CD4-positive, alpha-beta T cell (primary cell): ENCODE results near the gene CNGA3. TPM values are rescaled to one million over a fixed set of nuclear protein-coding genes. Genes with fewer than 3 reads are reported as not detected.

Experiments
- ATAC-seq: fragments of 200-7000 bp; cut with Tn5 transposase; one replicate; pipeline ENCODE4 v1.10.0; 2022; ENCODE audit warnings: mild to moderate bottlenecking; ENCODE audit not compliant: poor library complexity
- CTCF ChIA-PET: fragments of 350-600 bp; sonication (Branson Sonifier 250); formaldehyde crosslinking; loops from one replicate; lab custom pipeline; 2021; ENCODE audit warnings: antibody characterized with exemption, inconsistent platforms; lab: Charles Lee
- POLR2A ChIA-PET: fragments of 350-600 bp; sonication (Branson Sonifier 250); formaldehyde crosslinking; loops from one replicate; lab custom pipeline; 2021; ENCODE audit warnings: antibody characterized with exemption, inconsistent platforms; lab: Charles Lee
- DNase-seq, 14 experiments: peaks; one replicate each; pipeline ENCODE4 v3.0.0-alpha.2; 2013 to 2020; ENCODE audit warnings: mixed read lengths in 2 of 14
- H3K27ac ChIP-seq, 2 donors: one replicate each; pipeline versions ENCODE4 v1.5.1 to v1.7.0; 2013; ENCODE audit warnings: low read length in 2 of 2, low read depth in 1 of 2, mild to moderate bottlenecking in 1 of 2
- H3K27me3 ChIP-seq, 2 experiments: 1 replicate in 1 of 2; 2 replicates in 1 of 2; pipeline versions ENCODE4 v1.6.1 to v1.7.0; 2013; ENCODE audit warnings: low read length in 2 of 2, control low read depth in 1 of 2, mild to moderate bottlenecking in 1 of 2, moderate library complexity in 1 of 2; ENCODE audit not compliant: insufficient read depth in 2 of 2, control insufficient read depth in 1 of 2
- H3K36me3 ChIP-seq: one replicate; pipeline ENCODE4 v1.6.1; 2013; ENCODE audit warnings: low read length, control low read depth; ENCODE audit not compliant: insufficient read depth
- H3K4me1 ChIP-seq: one replicate; pipeline ENCODE4 v1.6.1; 2013; ENCODE audit warnings: low read length, control low read depth; ENCODE audit not compliant: insufficient read depth
- H3K4me3 ChIP-seq: one replicate; pipeline ENCODE4 v1.5.1; 2013; ENCODE audit warnings: mild to moderate bottlenecking, low read length, moderate library complexity
- H3K9me3 ChIP-seq, 2 experiments: 1 replicate in 1 of 2; 2 replicates in 1 of 2; pipeline versions ENCODE4 v1.6.1 to v1.7.0; 2013; ENCODE audit warnings: low read length in 2 of 2, mild to moderate bottlenecking in 2 of 2, control low read depth in 1 of 2, moderate library complexity in 1 of 2; ENCODE audit not compliant: control insufficient read depth in 1 of 2, insufficient read depth in 1 of 2
- H3K27ac Mint-ChIP-seq: one replicate; pipeline ENCODE4 v1.8.0; 2020; ENCODE audit warnings: mixed read lengths
- H3K27me3 Mint-ChIP-seq: one replicate; pipeline ENCODE4 v1.8.0; 2021; ENCODE audit warnings: mixed read lengths
- H3K36me3 Mint-ChIP-seq: one replicate; pipeline ENCODE4 v1.8.0; 2021; ENCODE audit warnings: low read depth, mixed read lengths
- H3K4me1 Mint-ChIP-seq: one replicate; pipeline ENCODE4 v1.8.0; 2021; ENCODE audit warnings: low read depth, mixed read lengths
- H3K4me3 Mint-ChIP-seq: one replicate; pipeline ENCODE4 v1.8.0; 2020; ENCODE audit warnings: mild to moderate bottlenecking, mixed read lengths
- H3K9me3 Mint-ChIP-seq: one replicate; pipeline ENCODE4 v1.8.0; 2020; ENCODE audit warnings: mixed read lengths
- intact Hi-C, 2 experiments: fragments of 100-400 bp; cut with DNase I in 1 of 2; cut with micrococcal nuclease in 1 of 2; formaldehyde crosslinking; loops; one replicate each; pipeline versions ENCODE4 v1.15.1 to v1.9.0; 2023 to 2025; cut with DNase I, micrococcal nuclease
- total RNA-seq, 174 experiments: library from RNA in 2 of 174; stranded (reverse) in 2 of 174; gene quantifications; one replicate each; pipeline ENCODE4 v1.2.3 and lab custom pipeline; 2021 to 2026
- TF ChIP-seq, protein P1 (sequence below): fragments of 200-600 bp; IDR thresholded peaks from one replicate; pipeline ENCODE4 v1.8.0; 2022; ENCODE audit warnings: antibody characterized with exemption, mild to moderate bottlenecking

CNGA3 gene
- total RNA-seq, 2 experiments from 2014 or later, result not detected

DNA sequence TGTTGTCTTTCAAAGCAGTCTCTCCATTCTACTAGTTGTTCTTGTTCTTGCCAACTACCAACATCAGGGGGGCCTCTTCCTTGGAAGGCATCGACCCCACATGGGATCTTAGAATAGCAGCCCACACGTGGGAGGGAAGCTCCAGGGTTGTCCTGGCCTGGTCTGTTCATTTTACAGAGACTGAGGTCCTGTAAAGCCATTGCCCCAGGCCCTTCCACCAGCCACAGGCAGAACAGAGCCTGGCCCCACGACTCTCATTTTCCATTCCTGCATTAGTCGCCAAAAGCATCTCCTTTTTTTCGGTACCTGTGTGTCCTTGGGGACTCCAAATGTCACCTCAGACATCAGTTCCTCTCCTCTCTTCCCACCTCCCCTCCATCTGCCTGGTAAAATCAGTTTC lies 28.0 kb downstream of the CNGA3 start:
- peaks cover 44% of the 10 kb centered on the region for H3K27me3 Mint-ChIP-seq
- Histone ChIP-seq H3K27me3 (peaks cover 6 to 18% of the 10 kb centered on the region in 2 experiments), H3K4me1 (no peaks in the 10 kb centered on the region), H3K9me3 (no peaks in the 10 kb centered on the region), H3K4me3 (no peak overlapping the region), H3K36me3 (no peaks in the 10 kb centered on the region), H3K27ac (no peak overlapping the region)
- ChIA-PET CTCF (no interaction called here), POLR2A (no interaction called here)
- intact Hi-C loops, result no loop called here
- TF ChIP-seq, protein P1, sequence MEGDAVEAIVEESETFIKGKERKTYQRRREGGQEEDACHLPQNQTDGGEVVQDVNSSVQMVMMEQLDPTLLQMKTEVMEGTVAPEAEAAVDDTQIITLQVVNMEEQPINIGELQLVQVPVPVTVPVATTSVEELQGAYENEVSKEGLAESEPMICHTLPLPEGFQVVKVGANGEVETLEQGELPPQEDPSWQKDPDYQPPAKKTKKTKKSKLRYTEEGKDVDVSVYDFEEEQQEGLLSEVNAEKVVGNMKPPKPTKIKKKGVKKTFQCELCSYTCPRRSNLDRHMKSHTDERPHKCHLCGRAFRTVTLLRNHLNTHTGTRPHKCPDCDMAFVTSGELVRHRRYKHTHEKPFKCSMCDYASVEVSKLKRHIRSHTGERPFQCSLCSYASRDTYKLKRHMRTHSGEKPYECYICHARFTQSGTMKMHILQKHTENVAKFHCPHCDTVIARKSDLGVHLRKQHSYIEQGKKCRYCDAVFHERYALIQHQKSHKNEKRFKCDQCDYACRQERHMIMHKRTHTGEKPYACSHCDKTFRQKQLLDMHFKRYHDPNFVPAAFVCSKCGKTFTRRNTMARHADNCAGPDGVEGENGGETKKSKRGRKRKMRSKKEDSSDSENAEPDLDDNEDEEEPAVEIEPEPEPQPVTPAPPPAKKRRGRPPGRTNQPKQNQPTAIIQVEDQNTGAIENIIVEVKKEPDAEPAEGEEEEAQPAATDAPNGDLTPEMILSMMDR, result no peak
- no peak overlapping the region for H3K27ac Mint-ChIP-seq
- H3K4me1 Mint-ChIP-seq, result no peaks in the 10 kb centered on the region
- no peak overlapping the region for H3K4me3 Mint-ChIP-seq
- no peak for DNase-seq
- no peak for ATAC-seq
- no peaks in the 10 kb centered on the region for H3K36me3 Mint-ChIP-seq
- no peaks in the 10 kb centered on the region for H3K9me3 Mint-ChIP-seq

DNA sequence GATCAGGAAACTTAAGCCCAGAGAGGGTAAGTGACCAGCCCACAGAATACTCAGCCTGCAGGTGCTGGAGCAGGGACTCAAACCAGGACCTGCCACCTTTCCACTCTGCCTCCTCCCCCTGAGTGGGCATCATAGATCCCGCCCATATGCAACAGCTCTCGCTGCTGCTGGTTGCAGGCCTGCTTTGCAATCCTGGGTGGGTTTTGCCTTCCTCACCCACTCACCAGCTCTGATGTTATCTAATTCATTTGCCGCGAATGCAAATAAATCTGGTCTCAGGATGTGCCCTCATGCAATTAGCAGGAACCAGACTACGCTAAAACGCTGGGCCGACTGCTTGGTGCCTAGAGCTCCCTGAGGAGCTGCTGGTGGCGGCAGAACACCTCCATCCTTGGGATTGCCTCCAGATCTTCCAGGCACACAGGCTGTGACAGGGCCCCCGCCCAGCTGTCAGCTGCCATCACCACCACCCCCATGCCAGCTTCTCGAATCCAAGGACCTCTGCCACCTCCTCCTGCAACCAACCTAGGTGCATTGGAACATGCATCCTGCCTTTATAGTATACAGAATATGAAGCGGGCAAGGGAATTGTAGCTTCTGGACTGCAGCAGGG lies 28.8 kb downstream of the CNGA3 start:
- Mint-ChIP-seq H3K9me3 (no peaks in the 10 kb centered on the region), H3K27ac (no peak overlapping the region), H3K4me1 (no peaks in the 10 kb centered on the region), H3K36me3 (no peaks in the 10 kb centered on the region), H3K27me3 (peaks cover 38% of the 10 kb centered on the region), H3K4me3 (no peak overlapping the region)
- Histone ChIP-seq H3K9me3 (no peaks in the 10 kb centered on the region), H3K27ac (no peak overlapping the region), H3K4me1 (no peaks in the 10 kb centered on the region), H3K27me3 (peaks cover 6 to 18% of the 10 kb centered on the region in 2 experiments), H3K36me3 (no peaks in the 10 kb centered on the region), H3K4me3 (no peak overlapping the region)
- TF ChIP-seq, protein P1, result no peak
- ChIA-PET POLR2A (no interaction called here), CTCF (no interaction called here)
- intact Hi-C loops, result no loop called here
- DNase-seq (no peak), ATAC-seq (no peak)

DNA sequence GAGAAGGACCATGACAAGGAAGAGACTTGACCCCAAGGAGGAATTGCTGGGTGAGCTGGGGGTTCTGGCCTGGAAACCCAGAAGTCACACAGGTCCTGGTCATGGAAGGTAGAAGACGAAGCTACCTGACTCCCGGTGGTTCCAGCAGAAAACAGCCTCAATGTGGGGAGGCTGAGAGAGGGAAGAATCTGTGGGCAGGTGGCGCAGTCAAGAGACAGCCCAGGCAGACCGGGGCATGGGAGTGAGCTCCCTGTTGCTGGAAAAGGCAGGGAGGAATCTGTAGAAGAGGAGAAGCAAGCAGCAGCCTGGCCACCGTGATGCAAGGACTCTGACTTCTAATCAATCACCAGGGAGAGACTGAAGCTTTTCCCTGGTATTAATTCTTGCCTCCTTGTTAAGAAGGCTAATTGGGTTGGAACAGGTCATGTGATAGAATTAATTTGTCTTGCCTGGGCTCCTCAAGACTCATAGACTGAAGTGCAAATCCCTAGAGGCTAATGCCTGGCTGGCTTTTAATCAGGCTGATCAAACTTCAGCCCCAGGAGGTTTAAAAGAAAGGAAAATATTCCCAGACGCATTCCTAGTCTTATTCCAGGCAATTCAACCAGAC lies 30.1 kb downstream of the CNGA3 start:
- ChIA-PET POLR2A (no interaction called here), CTCF (interaction anchor here (0.9 kb wide), 1 partner anchor 9 kb away, joined by 3 read pairs; no protein-coding TSS in a partner anchor)
- H3K27ac Mint-ChIP-seq, result no peak overlapping the region
- H3K4me3 Mint-ChIP-seq, result no peak overlapping the region
- Histone ChIP-seq H3K27me3 (peaks cover 11 to 18% of the 10 kb centered on the region in 2 experiments), H3K4me3 (no peak overlapping the region), H3K27ac (no peak overlapping the region), H3K4me1 (no peaks in the 10 kb centered on the region), H3K9me3 (no peaks in the 10 kb centered on the region), H3K36me3 (no peaks in the 10 kb centered on the region)
- no peak for DNase-seq
- intact Hi-C loops, result no loop called here
- H3K36me3 Mint-ChIP-seq, result no peaks in the 10 kb centered on the region
- no peaks in the 10 kb centered on the region for H3K9me3 Mint-ChIP-seq
- TF ChIP-seq, protein P1, result no peak
- no peak for ATAC-seq
- H3K4me1 Mint-ChIP-seq, result no peaks in the 10 kb centered on the region
- H3K27me3 Mint-ChIP-seq, result peaks cover 28% of the 10 kb centered on the region
